HG03066 (cell line): Measurements from ENCODE around the gene SHROOM3.

Experiments used
- ATAC-seq: cut with Tn5 transposase; IDR thresholded peaks from one replicate; pipeline ENCODE4 v1.9.1; 2021; ENCODE audit warnings: low read depth; ENCODE audit not compliant: unreplicated experiment

Gene SHROOM3

GRCh38 chr4:76792418-76792817 lies 357.4 kb downstream of the SHROOM3 start:
- ATAC-seq: no peak

GRCh38 chr4:76795243-76795642 lies 360.2 kb downstream of the SHROOM3 start:
- no peak for ATAC-seq

DNA sequence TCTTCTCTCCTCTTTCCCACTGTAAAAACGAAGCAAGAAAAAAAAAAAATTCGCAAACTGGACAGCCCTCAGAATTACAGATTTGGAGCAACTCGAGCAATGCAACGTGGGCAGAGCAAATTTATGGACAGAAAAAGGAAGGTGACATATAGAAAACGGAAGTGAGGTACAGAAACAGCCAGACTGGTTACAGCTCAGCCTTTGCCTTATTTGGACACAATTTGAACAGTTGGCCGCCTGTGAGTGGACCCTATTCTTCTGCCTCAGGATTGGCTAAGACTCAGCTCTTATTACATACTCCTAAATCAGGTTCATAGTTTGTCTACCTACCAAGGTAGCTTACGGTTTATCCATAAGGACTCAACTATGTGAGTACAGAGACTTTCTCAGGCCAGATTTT lies 364.1 kb downstream of the SHROOM3 start:
- no peak for ATAC-seq

DNA sequence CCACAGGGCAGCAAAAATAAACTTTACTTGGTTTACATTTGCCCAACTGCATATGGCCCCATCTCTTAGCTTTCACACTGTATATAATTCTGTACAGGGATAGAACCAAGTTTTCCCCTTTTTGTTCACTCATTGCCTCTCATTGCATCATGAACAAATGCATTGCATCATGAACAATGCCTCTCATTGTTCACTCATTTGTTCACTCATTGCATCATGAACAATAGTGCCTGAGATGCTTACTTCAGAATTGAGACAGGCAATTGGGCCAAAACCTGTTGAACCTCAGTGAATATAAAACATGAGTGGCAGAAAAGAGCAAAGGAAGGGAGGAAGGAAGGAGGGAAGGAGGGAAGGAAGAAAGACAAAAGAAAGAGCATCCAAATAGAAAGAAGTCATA lies 364.7 kb downstream of the SHROOM3 start:
- ATAC-seq: no peak

DNA sequence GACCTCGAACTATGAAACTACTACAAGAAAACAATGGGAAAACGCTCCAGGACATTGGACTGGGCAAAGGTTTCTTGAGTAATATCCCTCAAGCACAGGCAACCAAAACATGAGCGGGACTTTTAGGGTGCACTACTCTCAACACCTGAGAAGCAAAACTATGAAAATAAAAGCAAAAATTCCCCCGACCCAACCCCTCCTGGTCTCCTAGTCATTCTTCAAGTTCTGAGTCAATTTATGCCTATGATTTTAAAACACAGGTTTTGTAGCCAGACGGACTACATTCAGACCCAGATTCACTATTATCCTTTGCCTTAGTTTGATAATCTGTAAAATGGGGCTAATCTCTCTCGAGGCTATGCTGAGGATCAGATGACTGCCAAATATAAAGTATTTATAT lies 365.9 kb downstream of the SHROOM3 start:
- ATAC-seq: no peak

DNA sequence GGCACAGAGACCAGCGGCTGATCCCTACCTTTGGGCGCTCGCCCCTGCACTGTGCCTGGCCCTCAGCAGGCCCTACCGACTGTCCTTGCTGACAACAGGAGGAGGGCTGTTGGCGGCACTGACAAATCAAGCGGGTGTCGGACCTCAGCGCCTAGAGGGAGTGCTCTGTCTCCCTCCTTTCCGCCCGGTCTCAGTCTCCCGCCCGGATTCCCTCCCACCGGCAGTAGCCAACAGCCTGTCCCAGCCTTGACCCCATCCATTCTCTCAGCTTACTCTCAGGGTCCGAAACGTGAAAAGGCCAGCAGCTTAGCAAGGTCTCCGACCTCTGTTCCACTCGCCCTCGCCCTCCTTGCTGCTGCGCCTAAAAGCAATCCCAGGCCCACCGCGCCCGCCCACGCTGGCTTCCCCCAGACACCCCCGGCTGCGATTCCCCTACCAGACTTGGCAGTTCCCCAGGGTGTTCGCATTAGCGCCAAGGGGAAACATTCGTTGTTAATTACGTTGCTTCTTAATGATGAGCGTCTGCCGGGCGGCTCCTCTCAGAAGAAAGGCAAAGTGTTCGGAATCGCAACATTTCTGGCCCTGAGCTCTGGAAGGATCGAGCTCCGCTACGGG lies 366.7 kb downstream of the SHROOM3 start:
- no peak for ATAC-seq

GRCh38 chr4:76802236-76803021 lies 367.4 kb downstream of the SHROOM3 start:
- no peak for ATAC-seq

DNA sequence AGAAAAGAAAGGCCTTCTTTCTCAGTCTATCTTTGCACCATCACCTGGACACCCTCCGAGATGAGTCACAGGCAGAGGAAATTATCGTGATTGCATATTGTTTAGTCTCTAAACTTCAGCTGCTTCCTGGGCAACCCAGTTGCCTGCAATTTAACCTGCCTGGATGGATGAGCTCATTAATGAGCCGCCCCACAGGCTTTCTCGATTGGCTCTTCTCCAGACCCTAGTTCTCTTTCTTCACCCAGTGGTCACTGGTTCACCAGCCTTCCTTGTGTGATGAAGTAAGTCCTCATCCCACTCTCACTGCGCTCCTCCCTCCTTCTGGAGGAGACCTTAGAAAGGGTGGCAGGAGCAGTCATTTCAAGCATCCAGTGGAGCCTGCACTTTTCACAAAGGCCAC lies 368.5 kb downstream of the SHROOM3 start:
- no peak for ATAC-seq

GRCh38 chr4:76804096-76804495 lies 369.1 kb downstream of the SHROOM3 start:
- no peak for ATAC-seq

DNA sequence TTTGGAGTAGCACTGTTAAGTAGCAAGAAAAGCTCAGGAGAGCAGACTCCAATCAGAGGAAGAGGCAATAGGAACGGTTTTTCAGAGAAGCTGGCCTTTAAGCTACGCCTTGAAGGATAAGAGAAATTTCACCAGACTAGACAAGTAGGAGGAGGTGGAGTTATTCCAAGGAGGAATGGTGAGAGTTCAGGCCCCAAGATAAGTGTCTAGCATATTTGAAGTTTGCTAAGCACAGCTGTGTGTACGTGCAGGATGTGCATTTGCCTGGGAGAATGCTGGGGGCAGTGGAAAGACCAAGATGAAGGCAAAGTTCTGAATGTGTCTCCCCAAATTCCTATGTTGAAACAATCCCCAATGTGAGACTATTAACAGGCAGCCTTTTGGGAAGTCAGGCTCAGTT lies 371.3 kb downstream of the SHROOM3 start:
- no peak for ATAC-seq

DNA sequence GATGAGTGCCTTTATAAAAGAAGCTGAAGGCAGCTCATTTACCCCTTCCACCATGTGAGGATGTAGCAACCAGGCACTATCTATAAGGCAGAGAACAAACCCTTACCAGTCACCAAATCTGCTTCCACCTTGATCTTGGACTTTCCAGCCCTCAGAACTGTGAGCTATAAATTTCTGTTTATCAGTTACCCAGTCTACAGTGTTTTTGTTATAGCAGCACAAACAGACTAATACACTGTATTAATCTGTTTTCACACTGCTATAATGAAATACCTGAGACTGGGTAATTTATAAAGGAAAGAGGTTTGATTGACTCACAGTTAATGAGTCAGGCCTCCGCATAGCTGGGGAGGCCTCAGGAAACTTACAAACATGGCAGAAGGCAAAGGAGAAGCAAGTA lies 371.7 kb downstream of the SHROOM3 start:
- no peak for ATAC-seq

DNA sequence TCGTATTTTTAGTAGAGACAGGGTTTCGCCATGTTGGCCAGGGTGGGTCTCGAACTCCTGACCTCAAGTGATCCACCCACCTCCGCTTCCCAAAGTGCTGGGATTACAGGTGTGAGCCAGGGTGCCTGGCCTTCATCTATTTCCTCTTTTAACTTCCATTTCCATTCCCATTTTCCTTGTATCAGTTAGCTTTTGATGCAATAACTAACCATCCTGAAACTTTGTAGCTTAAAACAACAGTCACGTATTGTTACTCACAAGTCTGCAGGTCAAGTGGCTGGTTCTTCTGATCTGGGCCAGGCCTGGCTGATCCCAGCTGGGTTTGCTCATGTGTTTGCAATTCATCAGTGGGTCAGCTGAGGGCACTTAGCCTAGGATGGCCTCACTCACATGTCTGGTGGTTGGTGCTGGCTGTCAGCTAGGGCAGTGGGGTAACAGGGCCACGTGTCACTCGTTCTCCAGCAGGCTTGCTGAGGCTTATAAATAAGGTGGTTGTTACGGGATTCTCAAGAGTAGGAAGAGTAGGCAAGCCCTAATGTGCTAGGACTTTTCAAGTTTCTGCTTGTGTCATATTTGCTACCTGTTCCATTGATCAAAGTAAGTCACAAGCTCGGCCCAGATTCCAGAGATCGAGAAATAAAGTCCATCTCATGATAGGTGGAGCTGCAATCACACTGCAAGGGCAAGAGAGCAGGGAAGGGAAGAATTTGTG lies 374.7 kb downstream of the SHROOM3 start:
- ATAC-seq: no peak

GRCh38 chr4:76811604-76812412 lies 376.8 kb downstream of the SHROOM3 start:
- no peak for ATAC-seq

DNA sequence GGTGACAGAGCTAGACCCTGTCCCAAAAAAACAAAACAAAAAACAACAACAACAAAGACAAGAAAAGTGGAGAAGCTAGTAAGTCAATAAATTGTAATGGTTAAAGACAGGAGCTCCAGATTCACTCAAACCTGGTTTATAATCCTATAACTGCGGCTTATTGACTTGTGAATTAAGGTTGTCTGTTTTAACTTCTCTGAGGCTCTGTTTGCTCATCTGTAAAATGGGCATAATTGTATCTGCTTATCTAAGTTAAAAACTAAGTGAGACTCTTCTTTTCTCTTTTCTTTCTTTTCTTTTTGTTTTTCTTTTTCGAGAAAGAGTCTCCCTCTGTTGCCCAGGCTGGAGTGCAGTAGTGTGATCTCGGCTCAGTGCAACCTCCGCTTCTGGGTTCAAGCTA lies 378.0 kb downstream of the SHROOM3 start:
- ATAC-seq: no peak

DNA sequence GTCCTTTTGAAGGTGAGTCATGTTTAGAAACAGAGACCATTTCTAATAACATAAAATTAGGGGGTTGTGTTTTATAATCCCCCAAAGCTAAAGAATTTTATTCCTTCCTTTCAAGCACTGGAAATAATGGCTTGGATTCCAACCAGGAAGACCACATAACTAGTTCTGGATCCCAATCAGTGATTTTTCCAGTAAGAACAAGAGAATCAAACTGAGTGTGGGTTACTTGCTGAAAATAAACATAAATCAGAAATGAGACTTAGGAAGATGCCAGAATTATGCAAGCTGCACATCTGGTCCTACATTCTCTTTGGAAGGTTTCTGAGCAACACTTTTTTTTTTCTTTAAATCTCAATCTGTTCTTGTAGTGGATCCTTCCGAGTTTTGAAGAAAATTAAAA lies 386.6 kb downstream of the SHROOM3 start:
- ATAC-seq: no peak

DNA sequence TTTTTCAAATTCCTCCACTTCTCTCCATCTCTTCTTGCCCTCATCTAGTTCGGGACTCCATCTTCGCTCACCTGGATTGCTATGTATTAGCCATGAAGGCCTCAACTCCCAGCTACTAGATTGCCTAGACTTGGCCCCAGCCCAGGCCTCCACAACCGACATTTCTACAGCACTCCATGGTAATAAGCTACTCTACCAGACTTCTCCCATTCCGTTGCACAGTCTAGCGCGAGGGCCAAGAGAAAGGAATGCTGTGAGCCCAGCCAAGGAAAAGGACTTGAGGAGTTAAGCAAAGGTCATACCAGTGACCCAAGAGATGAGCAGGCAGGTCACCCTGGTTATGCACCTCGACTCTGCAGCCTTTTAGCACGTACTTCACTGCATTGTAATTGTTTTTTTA lies 387.3 kb downstream of the SHROOM3 start:
- no peak for ATAC-seq

- no peak for ATAC-seq
Observed at GRCh38 chr4:76823495-76823894, 388.5 kb downstream of the SHROOM3 start.

DNA sequence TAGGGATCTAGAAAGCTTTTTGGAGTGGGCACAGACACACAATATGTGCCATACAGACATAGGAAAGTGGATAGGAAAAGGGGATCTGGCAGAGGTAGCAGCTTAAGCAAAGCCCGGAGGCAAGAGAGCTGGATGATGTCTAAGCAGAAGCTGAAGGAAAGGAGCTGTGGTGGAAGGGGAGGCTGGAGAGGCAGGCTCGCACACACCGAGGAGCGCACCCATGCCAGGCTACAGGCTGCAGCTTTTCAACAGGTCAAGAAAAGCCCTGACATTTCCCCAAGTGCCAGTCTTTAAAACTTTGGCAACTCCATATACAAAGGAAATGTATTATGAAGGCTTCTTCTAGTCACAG lies 395.6 kb downstream of the SHROOM3 start:
- no peak for ATAC-seq

DNA sequence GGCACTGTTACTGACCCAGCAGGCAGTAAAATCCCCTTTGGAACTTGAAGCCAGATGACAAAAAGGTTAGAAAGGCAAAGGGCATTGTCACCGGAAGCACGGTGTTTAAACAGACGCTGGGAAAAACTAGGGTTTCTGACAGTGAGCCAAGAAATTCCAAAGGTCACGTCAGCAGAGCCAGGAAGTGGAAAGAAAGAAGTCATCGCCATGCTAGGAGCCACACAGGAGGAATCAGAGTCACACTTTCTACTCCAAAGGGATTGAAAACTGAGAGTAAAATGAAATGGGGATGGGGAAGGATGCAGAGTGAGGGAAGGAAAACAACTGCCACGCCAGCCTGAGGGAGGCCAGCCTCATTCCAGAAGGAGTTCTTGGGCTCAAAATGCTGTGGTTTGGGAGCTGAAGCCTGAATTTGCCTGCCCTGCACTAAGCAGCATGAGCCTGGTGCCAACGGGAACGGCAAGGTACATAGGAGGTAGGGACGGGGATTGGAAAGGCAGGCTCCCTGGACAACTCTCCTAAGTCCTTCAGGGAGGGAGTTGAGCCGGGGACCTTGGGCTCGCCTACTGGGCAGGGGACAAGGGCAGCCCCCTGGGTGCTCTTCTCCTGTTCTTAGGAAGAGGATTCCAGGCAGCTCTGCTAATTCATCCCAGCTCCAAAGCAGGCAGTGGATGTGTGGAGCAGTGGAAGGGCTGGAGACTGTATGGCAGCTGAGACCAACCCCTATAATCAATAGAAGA lies 396.1 kb downstream of the SHROOM3 start:
- ATAC-seq: no peak

DNA sequence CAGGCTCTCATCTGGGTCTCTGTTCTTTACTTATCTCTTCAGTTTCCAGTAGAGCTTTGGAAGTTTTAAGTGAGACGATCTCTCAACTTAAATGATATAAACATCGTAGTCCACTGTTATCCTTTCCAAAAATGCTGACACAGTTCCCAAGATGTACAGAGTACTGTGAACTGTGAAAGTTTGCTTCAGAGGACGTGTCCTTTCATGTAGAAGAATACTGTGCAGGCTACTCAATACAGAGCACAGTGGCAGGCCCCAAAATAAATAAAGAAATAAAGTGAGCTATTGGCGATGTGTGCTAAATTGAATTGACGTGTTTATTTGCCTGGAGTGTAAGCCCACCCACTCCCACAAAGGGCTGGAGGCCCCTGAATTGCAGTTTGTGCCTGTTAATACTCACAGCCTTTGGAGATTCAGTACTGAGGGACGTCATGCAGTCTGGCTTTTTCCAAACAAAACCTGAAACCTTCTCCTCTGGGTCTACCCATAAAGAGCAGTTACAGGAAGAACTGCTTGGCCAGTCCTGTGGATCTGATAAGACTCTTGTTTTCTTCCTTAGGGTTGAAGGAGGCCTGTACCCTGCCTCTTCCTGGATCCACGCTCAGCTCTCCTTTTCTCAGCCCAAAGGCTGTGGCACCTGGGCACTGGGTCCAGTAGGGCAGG lies 396.8 kb downstream of the SHROOM3 start:
- no peak for ATAC-seq
